ENCODE measurements around the gene MDFI. TPM values are rescaled to one million over a fixed set of nuclear protein-coding genes. Genes with fewer than 3 reads are reported as not detected.

Gene MDFI
- total and polyA plus RNA-seq, 9 of the 15 experiments (the other 6 are each of a cell fraction or from before 2014, with no cell fraction given), result not detected

DNA sequence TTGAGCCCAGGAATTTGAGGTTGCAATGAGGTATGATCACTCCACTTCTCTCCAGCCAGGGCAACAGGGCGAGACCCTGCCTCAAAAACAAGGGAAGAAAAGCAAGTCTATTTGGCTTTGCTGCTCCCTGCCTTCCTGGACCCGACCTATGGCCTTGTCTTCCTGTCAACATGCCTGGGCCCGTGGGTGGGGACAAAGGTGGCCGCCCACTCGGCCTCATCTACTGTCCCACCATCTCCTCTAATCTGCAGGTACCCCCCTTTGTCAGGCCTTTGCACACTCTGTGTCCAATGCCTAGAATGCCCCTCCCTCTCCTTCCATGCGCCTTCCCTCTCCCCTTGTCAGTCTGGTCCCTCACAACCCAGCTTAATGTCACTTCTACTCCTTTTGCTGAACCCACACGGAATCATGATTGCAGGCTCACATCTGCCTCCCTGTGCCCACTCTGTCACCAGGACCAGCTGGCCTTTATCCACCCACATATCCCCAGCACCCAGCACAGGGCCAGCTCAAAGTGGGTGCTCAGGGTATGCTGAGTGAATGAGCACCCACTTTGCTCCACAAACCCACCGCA is 40.3 kb downstream of the MDFI start:
- Histone ChIP-seq H3K27me3 (ENCODE audit: control insufficient read depth in 2 of 2, insufficient read depth in 2 of 2, low read length in 2 of 2) (peaks cover 21 to 66% of the 10 kb centered on the region in 2 experiments), H3K36me3 (ENCODE audit: control insufficient read depth, insufficient read depth, low read length) (no peaks in the 10 kb centered on the region), H3K9me1 (ENCODE audit: control insufficient read depth, insufficient read depth, low read length) (no peaks in the 10 kb centered on the region), H3K79me2 (ENCODE audit: control insufficient read depth, insufficient read depth, low read length) (no peaks in the 10 kb centered on the region), H3K9me3 (replicated peaks; ENCODE audit: control insufficient read depth, insufficient read depth, low read depth, low read length) (no peaks in the 10 kb centered on the region), H4K20me1 (replicated peaks; ENCODE audit: control insufficient read depth, insufficient read depth, low read length) (peaks cover 8% of the 10 kb centered on the region; the same call in 1 of the 2 replicates), H2AFZ (ENCODE audit: low read depth, low read length) (no peak overlapping the region), H3K4me2 (ENCODE audit: insufficient read depth, low read length) (no peak overlapping the region), H3K9ac (ENCODE audit: insufficient read depth in 1 of 2, low read depth in 2 of 2, low read length in 2 of 2) (no peak overlapping the region), H3K4me3 (no peak overlapping the region), H3K4me1 (replicated peaks in 1 of 2; ENCODE audit: control insufficient read depth in 2 of 2, insufficient read depth in 2 of 2, low read length in 2 of 2) (peaks cover 0 to 15% of the 10 kb centered on the region in 2 experiments; a peak in 2 of 5 replicates), H3K27ac (ENCODE audit: extremely low read depth, low read depth, low read length) (no peak overlapping the region)
- no TSS peak for BruUV-seq (replicated peaks)
- DNase-seq (ENCODE audit: extremely low read depth in 1 of 4, low spot score in 3 of 4) (no peak), ATAC-seq (no peak), FAIRE-seq (no peak)
- intact Hi-C loops (cut with micrococcal nuclease) (no loop called here), in situ Hi-C loops (cut with MboI) (no loop called here)
- WGBS (ENCODE audit: insufficient coverage, low coverage, missing lambda C conversion rate), result under 1% methylated on average over 8 of the region's 8 CpGs
- ChIA-PET POLR2A (interaction anchor here (0.6 to 1.9 kb wide), 5 partner anchors 16 to 281 kb away, joined by 3 to 6 read pairs (median 4); no protein-coding TSS in a partner anchor), CTCF (ENCODE audit: low intra/inter-chr PET ratio) (interaction anchor here (1.5 kb wide), 1 partner anchor 309 kb away, joined by 3 read pairs; no protein-coding TSS in a partner anchor)
- TF ChIP-seq ZNF121 (CRISPR knock-in tag; conservative IDR thresholded peaks at IDR 0.05) (0 out of 2 replicates have a peak, but pooled peaks have one; percentile 31), FOXJ2 (tag; IDR thresholded peaks at IDR 0.05) (no peak)

DNA sequence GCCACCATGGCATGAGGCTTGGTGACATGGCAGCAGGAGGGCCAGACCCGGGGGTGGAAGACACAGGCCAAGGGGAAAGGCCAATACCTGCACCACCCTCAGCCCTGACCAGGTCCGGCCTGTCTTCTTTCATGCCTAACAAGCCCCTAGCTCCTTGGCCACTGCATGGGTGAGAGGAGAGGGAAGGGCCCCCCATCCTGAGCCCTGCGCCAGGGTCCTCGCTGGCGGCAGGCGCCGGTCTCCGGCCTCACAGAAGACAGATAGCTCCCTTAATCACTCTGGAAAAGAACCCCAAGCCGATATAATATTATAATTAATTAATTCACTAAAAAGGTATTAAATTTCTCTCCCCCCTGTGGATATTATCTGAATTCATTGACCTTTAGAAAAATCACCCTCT is 41.4 kb downstream of the MDFI start:
- WGBS (ENCODE audit: insufficient coverage, low coverage, missing lambda C conversion rate), result 1% methylated on average over 7 of the region's 9 CpGs
- Histone ChIP-seq H3K9ac (ENCODE audit: insufficient read depth in 1 of 2, low read depth in 2 of 2, low read length in 2 of 2) (no peak overlapping the region), H3K27ac (ENCODE audit: extremely low read depth, low read depth, low read length) (no peak overlapping the region), H3K9me3 (replicated peaks; ENCODE audit: control insufficient read depth, insufficient read depth, low read depth, low read length) (no peaks in the 10 kb centered on the region), H3K4me2 (ENCODE audit: insufficient read depth, low read length) (no peak overlapping the region), H3K4me3 (no peak overlapping the region), H2AFZ (ENCODE audit: low read depth, low read length) (no peak overlapping the region), H3K36me3 (ENCODE audit: control insufficient read depth, insufficient read depth, low read length) (no peaks in the 10 kb centered on the region), H3K4me1 (replicated peaks in 1 of 2; ENCODE audit: control insufficient read depth in 2 of 2, insufficient read depth in 2 of 2, low read length in 2 of 2) (peaks cover 0 to 19% of the 10 kb centered on the region in 2 experiments; a peak in 2 of 5 replicates), H3K9me1 (ENCODE audit: control insufficient read depth, insufficient read depth, low read length) (no peaks in the 10 kb centered on the region), H3K27me3 (ENCODE audit: control insufficient read depth in 2 of 2, insufficient read depth in 2 of 2, low read length in 2 of 2) (peaks cover 17 to 60% of the 10 kb centered on the region in 2 experiments), H3K79me2 (ENCODE audit: control insufficient read depth, insufficient read depth, low read length) (no peaks in the 10 kb centered on the region), H4K20me1 (replicated peaks; ENCODE audit: control insufficient read depth, insufficient read depth, low read length) (peaks cover 14% of the 10 kb centered on the region; the same call in 1 of the 2 replicates)
- BruUV-seq (replicated peaks), result no TSS peak
- in situ Hi-C loops (cut with MboI), result loop anchor here (5.0 kb wide), 2 partner anchors 77 to 307 kb away; no protein-coding TSS in a partner anchor
- ChIA-PET POLR2A (interaction anchor here (0.6 to 1.9 kb wide), 4 partner anchors 18 to 690 kb away, joined by 3 to 6 read pairs (median 4); no protein-coding TSS in a partner anchor), CTCF (ENCODE audit: low intra/inter-chr PET ratio) (interaction anchor here (1.5 kb wide), 1 partner anchor 311 kb away, joined by 3 read pairs; no protein-coding TSS in a partner anchor)
- intact Hi-C loops (cut with micrococcal nuclease), result no loop called here
- FAIRE-seq, result no peak
- DNase-seq (ENCODE audit: extremely low read depth in 1 of 4, low spot score in 3 of 4), result no peak
- ATAC-seq, result no peak
- no peak for TF ChIP-seq TAF7 (tag; IDR thresholded peaks at IDR 0.05)
- TF ChIP-seq SRSF1 (IDR thresholded peaks at IDR 0.05; ENCODE audit: low read depth, low read length), result no peak
- TF ChIP-seq LCOR (CRISPR knock-in tag; IDR thresholded peaks at IDR 0.05), result no peak
- no peak for TF ChIP-seq ZC3H11A (IDR thresholded peaks at IDR 0.05; ENCODE audit: low read depth, low read length)
- TF ChIP-seq NFATC3 (IDR thresholded peaks at IDR 0.05), result no peak
- TF ChIP-seq ZNF778 (CRISPR knock-in tag; IDR thresholded peaks at IDR 0.05), result no peak
- TF ChIP-seq KDM5B (IDR thresholded peaks at IDR 0.05; ENCODE audit: insufficient replicate concordance, low read depth, low read length), result no peak
- TF ChIP-seq BCL6 (CRISPR knock-in tag; IDR thresholded peaks at IDR 0.05), result no peak
- TF ChIP-seq, protein P1, sequence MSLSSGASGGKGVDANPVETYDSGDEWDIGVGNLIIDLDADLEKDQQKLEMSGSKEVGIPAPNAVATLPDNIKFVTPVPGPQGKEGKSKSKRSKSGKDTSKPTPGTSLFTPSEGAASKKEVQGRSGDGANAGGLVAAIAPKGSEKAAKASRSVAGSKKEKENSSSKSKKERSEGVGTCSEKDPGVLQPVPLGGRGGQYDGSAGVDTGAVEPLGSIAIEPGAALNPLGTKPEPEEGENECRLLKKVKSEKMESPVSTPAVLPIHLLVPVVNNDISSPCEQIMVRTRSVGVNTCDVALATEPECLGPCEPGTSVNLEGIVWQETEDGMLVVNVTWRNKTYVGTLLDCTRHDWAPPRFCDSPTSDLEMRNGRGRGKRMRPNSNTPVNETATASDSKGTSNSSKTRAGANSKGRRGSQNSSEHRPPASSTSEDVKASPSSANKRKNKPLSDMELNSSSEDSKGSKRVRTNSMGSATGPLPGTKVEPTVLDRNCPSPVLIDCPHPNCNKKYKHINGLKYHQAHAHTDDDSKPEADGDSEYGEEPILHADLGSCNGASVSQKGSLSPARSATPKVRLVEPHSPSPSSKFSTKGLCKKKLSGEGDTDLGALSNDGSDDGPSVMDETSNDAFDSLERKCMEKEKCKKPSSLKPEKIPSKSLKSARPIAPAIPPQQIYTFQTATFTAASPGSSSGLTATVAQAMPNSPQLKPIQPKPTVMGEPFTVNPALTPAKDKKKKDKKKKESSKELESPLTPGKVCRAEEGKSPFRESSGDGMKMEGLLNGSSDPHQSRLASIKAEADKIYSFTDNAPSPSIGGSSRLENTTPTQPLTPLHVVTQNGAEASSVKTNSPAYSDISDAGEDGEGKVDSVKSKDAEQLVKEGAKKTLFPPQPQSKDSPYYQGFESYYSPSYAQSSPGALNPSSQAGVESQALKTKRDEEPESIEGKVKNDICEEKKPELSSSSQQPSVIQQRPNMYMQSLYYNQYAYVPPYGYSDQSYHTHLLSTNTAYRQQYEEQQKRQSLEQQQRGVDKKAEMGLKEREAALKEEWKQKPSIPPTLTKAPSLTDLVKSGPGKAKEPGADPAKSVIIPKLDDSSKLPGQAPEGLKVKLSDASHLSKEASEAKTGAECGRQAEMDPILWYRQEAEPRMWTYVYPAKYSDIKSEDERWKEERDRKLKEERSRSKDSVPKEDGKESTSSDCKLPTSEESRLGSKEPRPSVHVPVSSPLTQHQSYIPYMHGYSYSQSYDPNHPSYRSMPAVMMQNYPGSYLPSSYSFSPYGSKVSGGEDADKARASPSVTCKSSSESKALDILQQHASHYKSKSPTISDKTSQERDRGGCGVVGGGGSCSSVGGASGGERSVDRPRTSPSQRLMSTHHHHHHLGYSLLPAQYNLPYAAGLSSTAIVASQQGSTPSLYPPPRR (CRISPR knock-in tag; IDR thresholded peaks at IDR 0.05; ENCODE audit: borderline replicate concordance), result no peak
